ENCODE measurements around the gene KCTD2.

DNA sequence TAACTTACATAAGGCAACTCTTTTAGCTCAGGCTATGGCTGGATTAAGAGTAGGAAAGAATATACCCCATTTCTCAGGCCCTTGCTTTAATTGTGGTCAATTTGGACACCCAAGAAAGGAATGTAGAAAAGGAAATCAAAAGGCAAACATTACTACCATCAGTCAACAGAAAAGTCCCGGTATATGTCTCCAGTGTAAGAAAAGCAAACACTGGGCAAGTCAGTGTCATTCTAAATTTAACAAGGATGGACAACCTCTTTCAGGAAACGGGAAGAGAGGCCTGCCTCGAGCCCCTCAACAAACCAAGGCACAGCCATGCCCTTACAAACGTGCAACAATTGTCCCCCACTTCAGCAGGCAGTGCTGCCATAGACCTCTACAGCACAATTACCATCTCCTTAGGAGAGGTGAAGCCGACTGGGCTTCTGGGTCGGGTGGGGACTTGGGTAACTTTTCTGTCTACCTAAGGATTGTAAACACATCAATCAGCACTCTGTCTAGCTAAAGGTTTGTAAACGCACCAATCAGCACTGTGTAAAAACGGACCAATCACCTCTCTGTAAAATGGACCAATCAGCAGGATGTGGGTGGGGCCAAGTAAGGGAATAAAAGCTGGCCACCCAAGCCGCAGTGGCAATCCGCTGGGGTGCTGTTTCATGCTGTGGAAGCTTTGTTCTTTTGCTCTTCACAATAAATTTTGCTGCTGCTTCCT, 22.2 kb upstream of the KCTD2 start:
- TF ChIP-seq, protein P1, sequence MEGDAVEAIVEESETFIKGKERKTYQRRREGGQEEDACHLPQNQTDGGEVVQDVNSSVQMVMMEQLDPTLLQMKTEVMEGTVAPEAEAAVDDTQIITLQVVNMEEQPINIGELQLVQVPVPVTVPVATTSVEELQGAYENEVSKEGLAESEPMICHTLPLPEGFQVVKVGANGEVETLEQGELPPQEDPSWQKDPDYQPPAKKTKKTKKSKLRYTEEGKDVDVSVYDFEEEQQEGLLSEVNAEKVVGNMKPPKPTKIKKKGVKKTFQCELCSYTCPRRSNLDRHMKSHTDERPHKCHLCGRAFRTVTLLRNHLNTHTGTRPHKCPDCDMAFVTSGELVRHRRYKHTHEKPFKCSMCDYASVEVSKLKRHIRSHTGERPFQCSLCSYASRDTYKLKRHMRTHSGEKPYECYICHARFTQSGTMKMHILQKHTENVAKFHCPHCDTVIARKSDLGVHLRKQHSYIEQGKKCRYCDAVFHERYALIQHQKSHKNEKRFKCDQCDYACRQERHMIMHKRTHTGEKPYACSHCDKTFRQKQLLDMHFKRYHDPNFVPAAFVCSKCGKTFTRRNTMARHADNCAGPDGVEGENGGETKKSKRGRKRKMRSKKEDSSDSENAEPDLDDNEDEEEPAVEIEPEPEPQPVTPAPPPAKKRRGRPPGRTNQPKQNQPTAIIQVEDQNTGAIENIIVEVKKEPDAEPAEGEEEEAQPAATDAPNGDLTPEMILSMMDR (IDR thresholded peaks at IDR 0.05), result no peak
- TF ChIP-seq POLR2A (IDR thresholded peaks at IDR 0.05), result no peak
- TF ChIP-seq EP300 (IDR thresholded peaks at IDR 0.05), result no peak
